ENCODE results near the gene IFNW1.
"Not testable (repeated sequence)": the region's sequence is repeated elsewhere in the genome, so short reads cannot be mapped to it uniquely, and the experiment has no call there.

Gene IFNW1

GRCh38 chr9:21141427-21141882 is at the start of gene IFNW1:
TSS of gene IFNW1 (minus strand) at chr9:21141832. CDS start at chr9:21141570, 262 bp downstream.
- DNase-seq (ENCODE audit: low spot score), result no peak

- DNase-seq (ENCODE audit: low spot score), result not testable (repeated sequence)
Measured at GRCh38 chr9:21187487-21187886, 45.9 kb upstream of the IFNW1 start, which contains the start of gene IFNA4. TSS of gene IFNA4 (minus strand) at chr9:21187587. CDS start at chr9:21187531, 56 bp downstream.

- DNase-seq (ENCODE audit: low spot score), result not testable (repeated sequence)
Measured at GRCh38 chr9:21182810-21183736, 41.4 kb upstream of the IFNW1 start.

GRCh38 chr9:21174671-21175070 is 33.0 kb upstream of the IFNW1 start:
- no peak for DNase-seq (ENCODE audit: low spot score)

- no peak for DNase-seq (ENCODE audit: low spot score)
Measured at GRCh38 chr9:21172156-21172555, 30.5 kb upstream of the IFNW1 start.

- DNase-seq (ENCODE audit: low spot score), result no peak
Measured at GRCh38 chr9:21171351-21171750, 29.7 kb upstream of the IFNW1 start.

GRCh38 chr9:21166560-21166959 is 24.9 kb upstream of the IFNW1 start, which contains the start of gene IFNA21:
TSS of gene IFNA21 (minus strand) at chr9:21166660. CDS start at chr9:21166612, 48 bp downstream.
- DNase-seq (ENCODE audit: low spot score), result not testable (repeated sequence)

- DNase-seq (ENCODE audit: low spot score), result no peak
Measured at GRCh38 chr9:21165516-21165915, 23.9 kb upstream of the IFNW1 start.

GRCh38 chr9:21160178-21160577 is 18.5 kb upstream of the IFNW1 start:
- no peak for DNase-seq (ENCODE audit: low spot score)

- no peak for DNase-seq (ENCODE audit: low spot score)
Measured at GRCh38 chr9:21155501-21155900, 13.9 kb upstream of the IFNW1 start.

- DNase-seq (ENCODE audit: low spot score), result peak; percentile 24
Measured at GRCh38 chr9:21154018-21154608, 12.5 kb upstream of the IFNW1 start.

GRCh38 chr9:21153336-21154017 is 11.8 kb upstream of the IFNW1 start:
- no peak for DNase-seq (ENCODE audit: low spot score)

GRCh38 chr9:21144603-21145002 is 3.0 kb upstream of the IFNW1 start:
- no peak for DNase-seq (ENCODE audit: low spot score)

GRCh38 chr9:21137020-21137419 is 4.6 kb downstream of the IFNW1 start:
- no peak for DNase-seq (ENCODE audit: low spot score)

GRCh38 chr9:21135736-21136135 is 5.9 kb downstream of the IFNW1 start:
- no peak for DNase-seq (ENCODE audit: low spot score)

- not testable (repeated sequence) for DNase-seq (ENCODE audit: low spot score)
Measured at GRCh38 chr9:21128186-21128585, 13.4 kb downstream of the IFNW1 start.

- DNase-seq (ENCODE audit: low spot score), result no peak
Measured at GRCh38 chr9:21121595-21122251, 19.9 kb downstream of the IFNW1 start.

GRCh38 chr9:21121079-21121478 is 20.6 kb downstream of the IFNW1 start:
- no peak for DNase-seq (ENCODE audit: low spot score)

- DNase-seq (ENCODE audit: low spot score), result no peak
Measured at GRCh38 chr9:21119093-21119770, 22.4 kb downstream of the IFNW1 start.

GRCh38 chr9:21114311-21114710 is 27.3 kb downstream of the IFNW1 start:
- DNase-seq (ENCODE audit: low spot score), result no peak
